GM20431 (cell line): Measurements from ENCODE around the gene VMO1.

Source experiments
- in situ Hi-C: fragments of 300-500 bp; cut with MseI, MboI; formaldehyde crosslinking; loops from one replicate; pipeline ENCODE4 v1.15.0; 2020; ENCODE audit warnings: low sequenced_read_pairs; ENCODE audit not compliant: unreplicated experiment

Gene VMO1

DNA sequence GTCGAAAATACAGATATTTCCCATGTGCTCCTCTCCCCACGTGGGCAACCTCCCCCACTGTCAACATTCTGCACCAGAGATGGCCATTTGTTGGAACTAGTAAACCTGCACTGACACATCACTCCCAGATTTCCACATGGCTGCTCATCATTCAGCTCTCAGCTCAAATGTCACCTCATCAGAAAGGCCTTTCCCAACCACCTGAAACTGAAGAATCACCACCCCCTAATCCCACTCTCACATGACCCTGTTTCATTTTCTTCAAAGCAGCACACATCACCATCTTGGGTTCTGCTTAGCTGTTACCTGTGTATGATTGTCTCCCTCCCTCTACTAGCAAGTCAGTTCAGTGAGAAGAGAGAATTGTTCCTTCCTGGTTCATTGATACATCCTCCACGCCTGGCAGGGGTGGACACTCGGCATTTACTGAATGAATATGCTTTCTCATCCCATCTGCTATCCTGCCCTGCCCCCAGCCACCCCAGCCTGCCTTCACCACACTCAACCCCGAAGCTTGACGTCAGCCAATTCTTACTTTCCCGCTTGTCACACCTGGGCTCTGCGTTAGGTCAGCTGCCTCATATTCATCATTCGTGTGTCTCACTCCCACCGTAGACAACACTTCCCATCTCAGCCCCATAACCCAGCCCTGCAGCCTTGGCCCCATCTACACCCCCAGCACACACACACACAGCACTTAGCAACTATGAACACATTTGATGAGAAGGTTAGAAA lies 14.5 kb upstream of the VMO1 start:
- in situ Hi-C loops = no loop called here

DNA sequence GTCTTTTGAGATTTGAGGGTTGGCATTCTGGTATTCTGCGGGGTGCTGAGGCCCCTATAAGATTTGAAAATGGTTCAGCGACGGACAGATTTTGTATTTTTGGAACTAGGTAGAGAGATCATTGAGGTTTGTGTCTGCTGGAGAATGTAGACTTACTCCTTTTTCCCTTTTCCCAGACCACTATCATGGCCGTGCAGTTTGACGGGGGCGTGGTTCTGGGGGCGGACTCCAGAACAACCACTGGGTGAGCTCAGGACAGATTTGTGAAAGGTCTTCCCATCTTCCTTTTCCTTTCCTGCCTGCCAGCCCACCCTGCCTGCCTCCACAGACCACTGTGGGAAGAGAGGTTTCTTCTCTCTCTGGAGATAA lies 10.4 kb upstream of the VMO1 start:
- in situ Hi-C loops = no loop called here

DNA sequence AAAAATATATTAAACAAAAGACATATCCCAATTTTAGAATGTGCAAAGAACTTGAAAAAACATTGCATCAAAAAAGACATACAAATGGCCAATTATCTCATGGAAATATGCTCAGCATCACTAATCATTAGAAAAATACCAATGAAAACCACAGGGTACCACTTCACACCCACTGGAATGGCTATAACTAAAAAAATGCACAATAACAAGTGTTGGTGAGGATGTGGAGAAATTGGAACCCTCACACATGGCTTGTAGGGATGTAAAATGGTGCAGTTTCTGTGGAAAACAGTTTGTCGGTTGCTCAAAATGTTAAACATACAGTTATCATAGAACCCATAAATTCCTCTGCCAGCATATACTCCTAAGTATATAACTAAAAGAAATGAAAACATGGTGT lies 9.0 kb upstream of the VMO1 start:
- in situ Hi-C loops = no loop called here

DNA sequence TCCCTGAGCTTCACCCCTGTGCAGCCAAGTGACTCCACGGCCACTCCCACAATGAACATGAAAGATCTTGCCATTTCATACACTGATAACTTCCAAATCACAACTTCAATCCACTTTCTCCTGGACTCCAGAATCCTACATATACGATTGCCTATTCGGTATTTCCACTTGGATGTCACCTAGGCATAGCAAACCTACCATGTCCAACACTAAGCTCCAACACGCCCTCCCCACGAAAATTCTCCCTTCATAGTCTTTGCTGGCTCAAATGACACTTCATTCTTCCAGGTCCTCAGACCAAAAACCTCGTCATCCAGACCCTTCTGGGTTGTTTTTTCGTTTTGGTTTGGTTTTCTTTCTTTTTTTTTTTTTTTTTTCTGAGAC lies 4.5 kb upstream of the VMO1 start:
- in situ Hi-C loops = no loop called here

DNA sequence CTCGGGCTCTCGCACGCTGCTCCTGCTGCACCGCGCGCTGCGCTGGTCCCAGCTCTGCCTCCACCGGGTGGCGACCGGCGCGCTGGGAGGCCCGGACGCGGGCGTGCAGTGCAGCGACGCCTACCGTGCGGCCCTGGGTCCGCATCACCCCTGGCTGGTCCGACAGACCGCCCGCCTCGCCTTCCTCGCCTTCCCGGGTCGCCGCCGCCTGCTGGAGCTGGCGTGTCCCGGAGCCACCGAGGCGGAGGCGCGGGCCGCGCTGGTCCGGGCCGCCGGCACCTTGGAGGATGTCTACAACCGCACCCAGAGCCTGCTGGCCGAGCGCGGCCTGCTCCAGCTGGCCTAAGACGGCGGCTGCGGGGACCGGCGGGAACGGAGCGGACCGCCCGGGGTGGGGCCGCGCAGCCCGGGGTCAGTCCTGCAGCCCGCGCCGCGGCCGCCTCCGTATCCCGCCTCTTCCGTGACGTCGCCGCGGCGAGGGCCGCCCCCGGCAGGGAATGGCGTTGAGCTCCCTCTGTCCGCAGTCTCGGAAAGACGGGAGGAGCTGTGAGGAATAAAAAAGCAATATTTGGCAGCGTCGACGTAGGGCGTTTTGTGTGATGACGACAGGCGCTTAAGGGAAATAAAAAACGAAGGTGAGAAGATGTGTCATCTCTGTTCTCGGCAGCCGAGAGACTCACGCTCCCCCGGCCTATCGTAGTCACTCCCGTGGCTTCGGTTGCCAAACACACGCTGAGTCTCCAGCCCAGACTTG lies 4.0 kb upstream of the VMO1 start:
- in situ Hi-C loops = no loop called here

DNA sequence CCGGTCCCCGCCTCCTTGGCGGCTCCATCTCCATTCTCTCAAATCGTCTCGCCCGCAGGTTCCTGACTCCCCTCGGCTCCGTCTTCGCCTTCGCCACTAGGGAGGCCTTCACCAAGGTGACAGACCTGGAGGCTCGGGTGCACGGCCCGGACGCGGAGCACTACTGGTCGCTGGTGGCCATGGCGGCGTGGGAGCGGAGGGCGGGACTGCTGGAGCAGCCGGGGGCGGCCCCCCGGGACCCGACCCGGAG lies 3.5 kb upstream of the VMO1 start:
- in situ Hi-C loops = no loop called here

DNA sequence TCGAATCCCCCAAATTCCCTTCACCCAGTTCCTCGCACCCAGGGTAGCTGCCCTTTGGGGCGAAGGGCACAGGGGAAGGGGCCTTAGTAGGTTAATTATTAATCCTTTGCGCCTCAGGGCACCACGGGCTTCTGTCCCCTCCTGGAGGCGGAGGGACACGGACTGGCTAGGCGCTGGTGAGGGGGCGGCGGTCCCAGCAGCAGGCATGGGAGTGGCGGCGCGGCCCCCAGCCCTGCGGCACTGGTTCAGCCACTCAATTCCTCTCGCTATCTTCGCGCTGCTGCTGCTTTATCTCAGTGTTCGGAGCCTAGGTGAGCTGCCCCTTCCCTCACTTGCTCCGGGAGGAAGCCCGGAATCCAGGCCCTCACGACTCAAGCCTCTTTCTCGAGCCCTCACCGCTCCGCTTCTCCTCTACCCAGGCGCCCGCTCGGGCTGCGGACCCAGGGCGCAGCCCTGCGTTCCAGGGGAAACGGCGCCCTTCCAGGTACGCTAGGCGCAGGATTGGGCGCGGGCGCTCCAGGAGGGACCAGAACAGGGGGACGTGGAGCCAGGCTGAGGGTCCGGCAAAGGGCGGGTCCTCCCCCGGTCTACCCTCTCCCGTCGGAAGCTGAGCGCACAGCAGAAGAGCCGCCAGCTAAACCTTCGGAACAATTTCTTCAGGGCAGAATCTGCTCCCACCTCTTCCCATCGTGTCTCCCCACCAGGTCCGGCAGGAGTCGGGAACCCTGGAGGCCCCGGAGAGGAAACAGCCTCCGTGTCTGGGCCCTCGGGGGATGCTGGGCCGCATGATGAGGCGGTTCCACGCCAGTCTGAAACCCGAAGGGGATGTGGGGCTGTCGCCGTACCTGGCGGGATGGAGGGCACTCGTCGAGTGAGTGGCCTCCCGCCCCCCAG lies 2.9 kb upstream of the VMO1 start, which contains the start of gene GLTPD2:
GLTPD2 (plus strand) TSS at position 158 of the 894 bp plus-strand sequence; CDS start at position 206, 48 bp downstream.
- in situ Hi-C loops = no loop called here

DNA sequence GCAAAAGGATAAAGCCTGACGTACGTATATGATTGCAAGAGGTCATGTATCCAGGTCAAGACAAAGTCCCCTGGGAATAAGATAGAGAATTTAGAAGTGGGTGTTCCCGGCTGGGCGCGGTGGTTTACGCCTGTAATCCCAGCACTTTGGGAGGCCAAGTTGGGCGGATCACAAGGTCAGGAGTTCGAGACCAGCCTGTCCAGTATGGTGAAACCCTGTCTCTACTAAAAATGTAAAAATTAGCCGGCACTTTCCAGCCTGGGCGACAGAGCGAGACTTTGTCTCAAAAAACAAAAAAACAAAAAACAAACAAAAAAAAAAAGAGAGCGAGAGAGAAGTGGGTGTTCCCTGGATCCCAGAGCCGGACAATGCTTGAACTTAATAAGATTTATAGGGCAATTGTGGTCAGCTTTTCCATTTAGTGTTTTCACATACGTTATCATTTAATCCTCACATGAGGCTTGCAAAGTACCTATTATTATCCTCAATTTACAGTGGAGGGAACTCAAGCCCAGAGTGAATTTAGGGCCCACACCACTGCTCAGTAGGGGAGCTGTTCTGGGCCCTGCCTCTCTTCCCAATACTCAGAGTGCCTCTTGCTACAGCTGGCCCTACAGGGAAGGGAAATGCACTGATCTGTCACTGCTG lies 2.1 kb upstream of the VMO1 start:
- in situ Hi-C loops = no loop called here

DNA sequence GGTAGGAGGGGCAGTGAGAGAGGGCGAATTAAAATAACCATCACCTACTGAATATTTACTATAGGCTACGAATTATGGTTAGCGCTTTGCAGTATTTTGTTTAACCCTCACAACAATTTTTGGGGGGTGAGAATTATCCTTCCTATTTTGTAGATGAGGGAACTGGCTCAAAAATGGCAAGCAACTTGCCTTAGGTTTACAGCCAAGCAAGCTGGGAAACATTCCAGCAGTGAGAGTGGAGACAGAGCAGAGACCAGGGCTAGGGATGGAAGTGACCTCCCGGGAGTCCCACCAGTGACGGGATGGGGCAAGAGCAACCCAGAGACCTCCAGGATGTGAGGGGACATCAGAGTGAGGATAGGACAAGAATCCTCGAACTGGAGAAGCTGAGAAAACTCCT lies 352 bp upstream of the VMO1 start:
- in situ Hi-C loops = no loop called here

DNA sequence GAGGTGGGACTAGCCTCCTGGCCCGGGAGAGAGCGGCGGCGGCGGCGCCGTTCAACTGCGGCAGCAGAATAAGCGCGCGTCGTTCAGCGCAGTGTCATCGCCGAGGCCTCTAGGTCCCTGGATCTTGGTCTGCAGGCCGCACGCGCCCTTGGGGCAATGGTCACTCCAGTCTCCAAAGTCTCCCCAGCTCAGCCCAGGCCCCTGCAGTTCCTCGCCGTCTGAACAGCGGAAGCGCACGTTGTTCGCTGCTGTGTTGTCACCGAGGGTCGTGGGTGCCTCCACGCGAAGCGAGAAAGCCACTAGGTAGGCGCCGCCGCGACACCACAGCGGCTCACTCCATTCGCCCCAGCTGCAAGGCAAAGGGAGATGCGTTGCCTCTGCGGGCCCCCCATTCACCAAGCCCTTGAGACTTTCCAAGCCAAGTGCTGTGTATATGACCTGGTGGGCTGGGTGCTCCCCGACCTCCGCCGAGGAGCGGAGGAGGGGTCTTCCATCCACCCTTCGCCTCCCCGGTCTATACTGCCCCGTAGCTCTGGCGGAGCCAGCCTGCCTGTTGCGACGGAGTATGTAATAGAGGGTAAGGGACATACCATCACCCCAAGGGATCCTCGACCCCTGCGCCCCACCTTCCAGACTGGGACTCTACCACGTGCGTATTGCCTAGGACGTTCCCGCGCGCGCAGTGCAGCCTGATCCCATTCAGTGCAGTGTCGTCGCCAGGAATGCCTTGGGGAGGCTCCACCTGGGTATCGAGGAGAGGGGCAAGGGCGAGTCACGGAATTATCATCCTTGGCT lies 656 bp downstream of the VMO1 start:
- in situ Hi-C loops = no loop called here

DNA sequence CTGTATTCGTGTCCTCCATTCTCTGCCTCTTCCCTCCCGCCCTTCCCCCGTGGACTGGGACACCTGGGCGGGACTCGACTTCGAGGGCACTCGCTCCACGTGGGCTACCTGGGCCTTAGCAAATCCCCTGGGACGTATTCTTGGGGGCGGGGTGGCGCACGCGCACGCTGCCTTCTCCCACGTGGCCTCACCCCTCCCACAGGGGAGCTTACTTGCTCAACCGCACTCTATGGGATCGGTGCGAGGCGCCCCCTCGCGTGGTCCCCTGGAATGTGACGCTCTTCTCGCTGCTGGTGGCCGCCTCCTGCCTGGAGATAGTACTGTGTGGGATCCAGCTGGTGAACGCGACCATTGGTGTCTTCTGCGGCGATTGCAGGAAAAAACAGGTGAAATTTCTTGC lies 3.5 kb downstream of the VMO1 start:
- in situ Hi-C loops = no loop called here

DNA sequence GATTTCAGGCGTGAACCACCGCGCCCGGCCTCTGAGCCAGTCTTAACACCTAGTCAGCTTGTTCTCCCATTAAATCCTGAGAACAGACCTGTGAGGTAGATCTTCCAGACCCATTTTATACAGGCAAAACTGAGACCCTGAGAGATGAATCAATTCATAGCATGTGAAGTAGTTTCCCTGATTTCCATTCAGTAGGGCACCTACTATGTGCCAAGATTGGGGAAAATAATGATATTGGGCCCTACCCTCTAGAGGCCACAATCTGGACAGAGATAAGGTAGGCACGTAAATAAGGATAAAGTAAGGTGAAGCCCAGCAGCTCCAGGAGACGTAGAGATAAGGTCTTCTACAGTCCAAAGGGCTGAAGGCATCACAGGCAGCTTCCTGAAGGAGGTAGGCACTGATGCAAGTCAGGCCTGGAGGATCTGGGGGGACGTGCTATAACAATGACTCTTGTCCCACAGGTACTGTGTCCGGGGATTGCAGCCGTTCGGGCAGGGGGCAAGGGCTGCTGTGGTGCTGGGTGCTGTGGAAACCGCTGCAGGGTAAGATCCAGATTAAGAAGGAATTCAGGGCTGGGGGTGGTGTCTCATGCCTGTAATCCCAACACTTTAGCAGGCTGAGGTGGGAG lies 5.7 kb downstream of the VMO1 start:
- in situ Hi-C loops = no loop called here

DNA sequence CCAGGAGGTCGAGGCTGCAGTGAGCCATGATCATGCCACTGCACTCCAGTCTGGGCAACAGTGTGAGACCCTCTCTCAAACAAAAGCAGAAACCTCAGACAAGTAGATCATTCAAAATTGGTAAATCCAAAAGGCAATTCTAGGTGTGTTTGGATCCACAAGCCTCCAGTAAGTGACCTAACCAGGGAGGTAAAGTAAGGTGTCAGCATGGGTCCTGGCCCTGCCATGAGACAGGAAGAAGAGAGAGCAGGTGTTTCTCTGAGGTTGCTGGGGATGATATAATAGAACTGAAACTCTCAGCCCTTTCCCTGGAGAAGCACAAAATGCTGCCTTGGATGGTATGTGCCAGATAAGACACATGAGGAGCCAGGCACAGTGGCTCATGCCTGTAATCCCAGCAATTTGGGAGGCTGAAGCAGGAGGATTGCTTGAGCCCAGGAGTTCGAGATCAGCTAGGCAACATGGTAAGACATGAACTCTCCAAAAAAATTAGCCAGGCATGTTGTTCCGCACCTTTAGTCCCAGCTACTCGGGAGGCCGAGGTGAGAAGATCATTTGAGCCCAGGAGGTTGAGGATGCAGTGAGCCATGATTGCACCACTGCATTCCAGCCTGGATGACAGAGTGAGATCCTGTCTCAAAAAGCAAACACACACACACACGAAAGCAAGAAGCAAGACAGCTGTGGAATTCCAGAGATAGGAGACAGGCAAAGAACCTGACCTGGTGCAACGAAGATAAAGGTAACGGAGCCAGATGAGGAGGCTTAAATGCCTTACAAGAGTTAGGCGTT lies 8.0 kb downstream of the VMO1 start:
- in situ Hi-C loops = no loop called here

DNA sequence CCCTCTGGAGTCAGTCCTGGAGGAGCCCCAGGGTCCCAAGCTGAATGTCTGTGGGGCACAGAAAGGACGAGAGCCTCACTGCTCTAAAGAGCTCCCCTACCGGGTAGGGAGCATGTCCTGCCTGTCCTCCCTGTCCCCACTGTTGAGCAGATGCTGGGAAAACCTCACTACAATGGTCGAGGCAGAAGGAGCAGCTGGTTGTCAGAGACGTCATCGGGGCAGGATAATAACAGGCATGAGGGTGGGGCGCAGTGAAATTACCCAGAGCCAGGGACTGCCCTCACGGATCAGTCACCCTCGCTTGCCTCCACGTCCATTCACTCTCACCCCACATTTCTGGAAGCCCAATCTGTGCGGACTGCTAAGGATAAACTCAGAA lies 13.9 kb downstream of the VMO1 start:
- in situ Hi-C loops = no loop called here

DNA sequence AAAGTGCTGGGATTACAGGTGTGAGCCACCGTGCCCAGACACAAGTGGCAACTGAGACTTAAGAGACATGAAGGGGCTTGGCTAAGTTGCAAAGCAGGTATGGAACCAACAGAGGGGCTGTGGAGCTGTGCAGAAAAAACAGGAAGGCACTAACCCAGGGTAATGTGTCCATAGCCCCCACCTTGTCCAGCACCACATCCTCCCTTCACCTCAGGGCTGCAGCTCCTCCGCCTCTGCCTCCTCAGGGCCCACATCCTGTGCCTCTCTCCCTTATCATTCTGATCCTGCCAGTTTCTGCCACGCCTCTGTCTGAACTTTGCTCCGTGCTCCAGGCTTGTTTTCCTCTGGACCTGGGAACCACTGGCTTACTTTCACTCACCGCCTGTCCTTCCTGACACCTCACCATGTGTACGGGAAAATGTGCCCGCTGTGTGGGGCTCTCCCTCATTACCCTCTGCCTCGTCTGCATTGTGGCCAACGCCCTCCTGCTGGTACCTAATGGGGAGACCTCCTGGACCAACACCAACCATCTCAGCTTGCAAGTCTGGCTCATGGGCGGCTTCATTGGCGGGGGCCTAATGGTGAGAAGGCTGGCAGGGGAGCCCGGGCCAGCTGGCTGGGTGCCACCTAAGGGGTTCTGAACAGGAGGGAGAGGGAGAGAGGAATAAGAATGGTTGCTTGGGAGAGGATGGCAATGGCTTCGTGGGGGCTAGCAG lies 14.5 kb downstream of the VMO1 start, which contains the start of gene TM4SF5:
TM4SF5 (plus strand) TSS at position 368 of the 716 bp plus-strand sequence; CDS start at position 405, 37 bp downstream.
- in situ Hi-C loops = no loop called here

DNA sequence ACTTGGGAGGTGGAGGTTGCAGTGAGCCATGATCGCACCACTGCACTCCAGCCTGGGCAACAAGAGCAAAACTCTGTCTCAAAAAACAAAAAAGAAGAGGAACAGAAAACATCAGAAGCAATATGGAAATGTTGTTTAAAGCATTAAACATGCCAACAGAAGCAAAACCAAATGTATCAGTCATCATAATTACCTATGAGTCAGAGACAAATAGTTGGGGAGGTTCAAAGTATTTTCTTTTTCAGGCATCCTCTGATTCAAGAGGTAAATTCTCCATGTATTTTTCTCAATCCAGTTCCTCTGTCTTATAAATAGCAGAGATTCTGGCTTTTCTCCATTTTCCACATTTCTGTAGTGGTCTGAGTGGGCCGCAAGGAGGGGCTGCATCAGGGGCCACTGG lies 16.5 kb downstream of the VMO1 start:
- in situ Hi-C loops = no loop called here

DNA sequence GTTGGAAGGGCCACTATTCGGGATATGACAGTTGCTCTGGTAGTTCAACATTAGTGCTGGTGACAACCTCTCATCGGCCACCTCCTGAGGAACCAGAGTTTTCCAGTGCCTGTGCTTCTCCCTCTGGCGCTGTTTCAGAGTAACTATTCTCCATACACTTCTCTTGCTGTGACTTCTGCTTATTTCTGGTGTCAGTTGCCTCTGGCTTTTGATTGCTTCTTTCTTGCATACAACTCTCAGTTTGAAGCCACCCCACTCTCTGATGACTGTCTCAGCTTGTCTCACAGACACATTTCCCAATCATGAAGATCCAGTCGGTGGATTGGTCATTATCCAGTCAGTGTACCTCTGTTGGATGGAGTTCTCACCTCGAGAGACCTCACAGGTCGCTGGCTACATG lies 17.9 kb downstream of the VMO1 start:
- in situ Hi-C loops = no loop called here

DNA sequence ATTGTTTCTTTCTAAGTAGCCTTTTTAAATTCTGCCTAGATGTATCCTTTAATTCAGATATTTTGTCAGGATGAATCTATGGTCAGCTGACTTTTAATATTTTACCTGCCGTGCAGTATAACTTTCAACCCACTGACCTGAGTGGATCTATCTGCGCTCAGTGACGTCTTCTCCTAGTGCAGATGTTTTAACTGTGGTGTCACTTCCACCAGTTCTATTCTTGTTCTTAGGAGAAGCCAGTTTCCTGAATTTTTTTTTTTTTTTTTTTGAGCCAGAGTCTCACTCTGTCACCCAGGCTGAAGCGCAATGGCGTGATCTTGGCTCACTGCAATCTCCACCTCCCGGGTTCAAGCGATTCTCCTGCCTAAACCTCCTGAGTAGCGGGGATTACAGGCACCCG lies 19.4 kb downstream of the VMO1 start:
- in situ Hi-C loops = no loop called here
